Transverse colon (tissue), 4 donors: Measurements from ENCODE around the gene E2F1. TPM values are rescaled to one million over a fixed set of nuclear protein-coding genes. Genes with fewer than 3 reads are reported as not detected.

Experiments used
- DNase-seq: peaks from one replicate; pipeline ENCODE4 v3.0.0-alpha.2; 2019
- H3K27ac ChIP-seq, 4 donors: fragments of 200-600 bp; sonication (generic); 2 replicates each; pipeline ENCODE4 v1.5.1; 2016 to 2018; ENCODE audit warnings: inconsistent platforms in 4 of 4
- H3K27me3 ChIP-seq: fragments of 200-600 bp; sonication (generic); 2 replicates; pipeline ENCODE4 v1.5.1; 2017; ENCODE audit warnings: inconsistent platforms
- H3K36me3 ChIP-seq, 4 donors: fragments of 200-600 bp; sonication (generic); 2 replicates each; pipeline ENCODE4 v1.5.1; 2017 to 2019; ENCODE audit warnings: inconsistent platforms in 4 of 4
- H3K4me1 ChIP-seq, 4 donors: fragments of 200-600 bp; sonication (generic); 2 replicates each; pipeline ENCODE4 v1.5.1; 2017 to 2020; ENCODE audit warnings: inconsistent platforms in 4 of 4
- H3K4me3 ChIP-seq, 4 donors: fragments of 200-600 bp; sonication (generic); 1 replicate in 1 of 4; 2 replicates in 3 of 4; pipeline versions ENCODE4 v1.5.1 to v1.6.1; 2017 to 2019; ENCODE audit warnings: inconsistent platforms in 4 of 4
- H3K9me3 ChIP-seq, 2 donors: fragments of 200-600 bp; sonication (generic); 2 replicates each; pipeline ENCODE4 v1.5.1; 2017 to 2019; ENCODE audit warnings: inconsistent platforms in 2 of 2
- EP300 ChIP-seq: sonication (generic); formaldehyde crosslinking; IDR thresholded peaks from one replicate; pipeline ENCODE4 v1.6.1; 2017; ENCODE audit warnings: antibody characterized with exemption, low read depth
- POLR2A ChIP-seq: fragments of 450-650 bp; IDR thresholded peaks from one replicate; pipeline ENCODE4 v1.6.1; 2016; ENCODE audit warnings: antibody characterized with exemption, mild to moderate bottlenecking, moderate library complexity
- POLR2AphosphoS5 ChIP-seq, 3 donors: sonication (generic); formaldehyde crosslinking; IDR thresholded peaks; one replicate each; pipeline ENCODE4 v1.6.1; 2016; ENCODE audit warnings: antibody characterized with exemption in 3 of 3
- WGBS, 2 donors: methylation state at CpG; one replicate each; pipeline ENCODE4 v1.1.5; 2018; ENCODE audit warnings: low coverage in 1 of 2; 5-methylcytosine and 5-hydroxymethylcytosine counted together
- in situ Hi-C, 4 donors: fragments of 200-750 bp; cut with MboI; loops; one replicate each; pipeline versions ENCODE4 v1.15.0 to v1.15.1; 2017; ENCODE audit warnings: low sequenced_read_pairs in 3 of 4, low pct_ligation_motif_present in 1 of 4, low pct_unique_long_range_greater_than_20kb in 1 of 4
- intact Hi-C: fragments of 100-400 bp; cut with DNase I; formaldehyde crosslinking; loops from one replicate; pipeline ENCODE4 v1.15.1; 2023; ENCODE audit warnings: low total_unique reads
- total RNA-seq, 4 donors: library from RNA; depleted of rRNA; stranded (reverse); fragments of >200 nt; gene quantifications; one replicate each; pipeline ENCODE4 v1.1.0, GENCODE V29; 2016
- TF ChIP-seq, protein P1 (sequence below), 5 experiments: fragments of 200-600 bp in 3 of 5; fragments of 450-650 bp in 2 of 5; sonication (generic) in 3 of 5; IDR thresholded peaks; 1 replicate in 2 of 5; 2 replicates in 3 of 5; pipeline ENCODE4 v1.5.1; 2016 to 2017; ENCODE audit warnings: antibody characterized with exemption in 5 of 5, inconsistent platforms in 3 of 5, mild to moderate bottlenecking in 2 of 5, moderate library complexity in 1 of 5

The E2F1 gene
- total RNA-seq, 4 donors from 2014 or later: 1.2 to 2.7 (median 2.1) TPM; not detected in 1

DNA sequence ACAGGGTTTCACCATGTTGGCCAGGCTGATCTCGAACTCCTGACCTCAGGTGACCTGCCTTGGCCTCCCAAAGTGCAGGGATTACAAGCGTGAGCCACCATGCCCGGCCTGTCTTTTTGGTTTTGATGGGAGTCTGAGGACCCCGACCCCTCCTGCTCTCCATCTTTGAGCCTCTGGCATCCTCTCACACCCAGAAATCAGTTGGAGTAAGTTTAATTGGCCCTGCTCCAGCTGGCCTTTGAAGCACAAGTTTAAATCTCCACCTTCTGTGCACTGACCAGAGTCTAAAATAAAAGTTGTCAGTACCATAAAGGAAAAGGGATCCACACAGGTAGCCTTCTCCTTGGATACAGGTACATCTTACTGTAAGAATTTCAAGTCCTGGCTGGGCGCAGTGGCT, 40.0 kb downstream of the E2F1 start:
- 94 to 100% methylated on average over 1 to 5 of the region's 5 CpGs for WGBS, 2 donors
- H3K36me3 ChIP-seq: peaks cover 0 to 23% (median 3%) of the 10 kb centered on the region in 4 donors
- no peaks in the 10 kb centered on the region for H3K9me3 ChIP-seq
- intact Hi-C loops: no loop called here
- DNase-seq: no peak
- peaks cover 0 to 35% (median 7%) of the 10 kb centered on the region in 4 donors for H3K4me1 ChIP-seq
- no peak overlapping the region for H3K4me3 ChIP-seq
- TF ChIP-seq EP300 (no peak), POLR2A (no peak), POLR2AphosphoS5 (IDR thresholded peaks at IDR 0.05) (no peak)
- TF ChIP-seq, protein P1, sequence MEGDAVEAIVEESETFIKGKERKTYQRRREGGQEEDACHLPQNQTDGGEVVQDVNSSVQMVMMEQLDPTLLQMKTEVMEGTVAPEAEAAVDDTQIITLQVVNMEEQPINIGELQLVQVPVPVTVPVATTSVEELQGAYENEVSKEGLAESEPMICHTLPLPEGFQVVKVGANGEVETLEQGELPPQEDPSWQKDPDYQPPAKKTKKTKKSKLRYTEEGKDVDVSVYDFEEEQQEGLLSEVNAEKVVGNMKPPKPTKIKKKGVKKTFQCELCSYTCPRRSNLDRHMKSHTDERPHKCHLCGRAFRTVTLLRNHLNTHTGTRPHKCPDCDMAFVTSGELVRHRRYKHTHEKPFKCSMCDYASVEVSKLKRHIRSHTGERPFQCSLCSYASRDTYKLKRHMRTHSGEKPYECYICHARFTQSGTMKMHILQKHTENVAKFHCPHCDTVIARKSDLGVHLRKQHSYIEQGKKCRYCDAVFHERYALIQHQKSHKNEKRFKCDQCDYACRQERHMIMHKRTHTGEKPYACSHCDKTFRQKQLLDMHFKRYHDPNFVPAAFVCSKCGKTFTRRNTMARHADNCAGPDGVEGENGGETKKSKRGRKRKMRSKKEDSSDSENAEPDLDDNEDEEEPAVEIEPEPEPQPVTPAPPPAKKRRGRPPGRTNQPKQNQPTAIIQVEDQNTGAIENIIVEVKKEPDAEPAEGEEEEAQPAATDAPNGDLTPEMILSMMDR (IDR thresholded peaks at IDR 0.05): no peak
- in situ Hi-C loops: no loop called here
- H3K27ac ChIP-seq: no peak overlapping the region
- H3K27me3 ChIP-seq: no peaks in the 10 kb centered on the region

DNA sequence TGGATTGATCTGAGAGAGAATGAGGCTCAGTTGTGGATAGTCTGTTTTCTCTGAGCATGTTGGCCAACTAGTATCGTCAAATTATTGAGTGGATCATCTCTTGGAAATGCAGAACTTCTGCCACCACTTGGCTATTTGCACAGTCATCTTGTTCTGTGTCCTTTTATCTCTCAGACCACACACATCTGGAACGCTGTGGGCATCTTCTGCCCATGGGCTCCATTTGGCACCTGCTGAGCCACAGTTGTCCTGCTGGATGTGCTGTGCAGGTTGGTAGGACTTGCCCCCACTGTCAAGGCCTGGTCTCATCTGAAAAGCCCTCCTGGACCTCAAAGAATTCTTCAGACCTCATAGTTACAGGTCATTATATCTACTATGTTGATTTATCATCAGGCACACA, 40.8 kb downstream of the E2F1 start:
- H3K27ac ChIP-seq: no peak overlapping the region
- no peaks in the 10 kb centered on the region for H3K27me3 ChIP-seq
- H3K4me3 ChIP-seq: no peak overlapping the region
- in situ Hi-C loops (no loop called here), intact Hi-C loops (loop anchor here (1.0 kb wide), 1 partner anchor 21 kb away; no protein-coding TSS in a partner anchor)
- no peaks in the 10 kb centered on the region for H3K9me3 ChIP-seq
- peaks cover 0 to 28% (median 5%) of the 10 kb centered on the region in 4 donors for H3K36me3 ChIP-seq
- WGBS, 2 donors: 90 to 96% methylated on average over 2 of the region's 2 CpGs
- no peak for DNase-seq
- peaks cover 0 to 27% (median 7%) of the 10 kb centered on the region in 4 donors for H3K4me1 ChIP-seq
- no peak for TF ChIP-seq POLR2A
- TF ChIP-seq POLR2AphosphoS5 (IDR thresholded peaks at IDR 0.05): no peak
- TF ChIP-seq EP300: no peak
- TF ChIP-seq, protein P1 (IDR thresholded peaks at IDR 0.05): no peak

DNA sequence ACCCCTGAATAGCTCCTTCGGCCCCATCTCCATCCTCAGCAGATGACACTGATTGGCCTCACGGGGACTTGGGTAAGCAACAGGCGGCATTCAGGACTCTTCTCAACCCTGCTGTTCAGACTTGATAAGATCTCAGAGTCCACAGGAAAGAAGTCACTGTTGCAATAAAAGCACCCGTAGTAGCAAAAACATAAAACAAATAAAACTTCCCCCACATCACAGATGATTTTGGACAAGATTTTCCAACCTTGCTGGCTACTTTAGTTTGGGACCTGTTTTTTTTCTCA, 41.2 kb downstream of the E2F1 start:
- Histone ChIP-seq H3K9me3 (no peaks in the 10 kb centered on the region), H3K4me3 (no peak overlapping the region), H3K27me3 (no peaks in the 10 kb centered on the region), H3K27ac (no peak overlapping the region), H3K36me3 (peaks cover 0 to 32% (median 7%) of the 10 kb centered on the region in 4 donors), H3K4me1 (peaks cover 0 to 26% (median 7%) of the 10 kb centered on the region in 4 donors)
- no peak for TF ChIP-seq EP300
- TF ChIP-seq, protein P1 (IDR thresholded peaks at IDR 0.05): no peak
- TF ChIP-seq POLR2AphosphoS5 (IDR thresholded peaks at IDR 0.05): no peak
- TF ChIP-seq POLR2A: no peak
- intact Hi-C loops (loop anchor here (1.0 kb wide), 1 partner anchor 21 kb away; no protein-coding TSS in a partner anchor), in situ Hi-C loops (no loop called here)
- WGBS, 2 donors: 65% methylated on average over 4 of the region's 4 CpGs; no CpG with 5 or more reads in 1 of the 2 donors
- no peak for DNase-seq

DNA sequence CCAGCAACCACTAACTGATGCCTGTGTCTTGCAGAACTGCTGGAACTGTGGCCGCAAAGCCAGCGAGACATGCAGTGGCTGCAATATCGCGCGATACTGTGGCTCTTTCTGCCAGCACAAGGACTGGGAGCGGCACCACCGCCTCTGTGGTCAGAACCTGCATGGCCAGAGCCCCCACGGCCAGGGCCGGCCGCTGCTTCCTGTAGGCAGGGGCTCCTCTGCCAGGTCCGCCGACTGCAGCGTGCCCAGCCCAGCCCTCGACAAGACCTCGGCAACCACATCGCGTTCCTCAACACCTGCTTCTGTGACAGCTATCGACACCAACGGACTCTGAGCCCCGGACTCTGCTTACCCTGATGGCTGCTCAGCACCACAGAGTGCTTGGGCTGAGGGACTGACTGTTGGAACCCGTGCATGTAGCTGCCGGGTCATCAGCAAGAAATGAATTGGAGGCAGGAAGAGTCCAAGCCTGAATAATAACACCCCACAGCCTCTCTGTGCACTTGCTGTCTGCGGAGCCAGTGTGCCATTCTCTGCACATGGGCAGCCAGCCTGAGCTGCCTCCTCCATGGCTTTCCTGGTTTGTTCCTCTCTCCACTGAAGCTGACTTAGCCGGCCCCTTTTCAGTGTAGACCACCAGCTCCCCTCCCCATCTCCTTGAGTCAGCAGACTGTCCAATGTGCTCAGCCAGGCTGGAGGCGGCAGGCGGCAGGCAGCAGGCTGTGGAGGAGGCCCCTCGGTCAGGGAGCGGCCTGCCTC, 41.7 kb downstream of the E2F1 start:
- Histone ChIP-seq H3K4me3 (no peak overlapping the region), H3K36me3 (peaks cover 0 to 35% (median 10%) of the 10 kb centered on the region in 4 donors), H3K27me3 (no peaks in the 10 kb centered on the region), H3K27ac (no peak overlapping the region), H3K9me3 (no peaks in the 10 kb centered on the region), H3K4me1 (peaks cover 0 to 23% (median 7%) of the 10 kb centered on the region in 4 donors)
- WGBS, 2 donors: 92% methylated on average over 28 of the region's 28 CpGs; no CpG with 5 or more reads in 1 of the 2 donors
- no peak for DNase-seq
- TF ChIP-seq, protein P1 (IDR thresholded peaks at IDR 0.05): no peak
- intact Hi-C loops (loop anchor here (1.0 kb wide), 1 partner anchor 20 kb away; no protein-coding TSS in a partner anchor), in situ Hi-C loops (no loop called here)
